Measurements from ENCODE around the gene ABI3BP.

DNA sequence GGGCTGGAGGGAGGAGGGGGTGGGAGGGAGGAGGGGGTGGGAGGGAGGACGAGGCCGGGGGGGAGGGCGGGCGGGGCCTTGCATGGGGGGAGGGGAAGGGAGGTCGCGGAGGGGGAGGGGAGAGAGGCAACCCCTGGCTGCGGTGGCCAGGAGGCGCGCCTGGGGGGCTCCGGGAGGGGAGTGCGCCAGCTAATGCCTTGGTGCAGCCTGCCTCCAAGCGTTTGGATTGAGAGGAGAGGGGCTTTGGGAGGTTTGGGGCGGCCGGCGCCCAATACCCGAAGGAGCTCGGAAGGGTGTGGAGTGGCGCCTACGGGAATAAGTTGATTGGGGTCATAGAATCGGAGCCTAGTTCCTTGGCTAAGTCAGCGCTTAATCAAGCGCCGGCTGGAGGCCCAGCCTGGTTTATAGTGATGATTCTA, 283.4 kb downstream of the ABI3BP start:
- TF ChIP-seq CTCF (IDR thresholded peaks at IDR 0.05; ENCODE audit: insufficient read depth, low read depth, low read length) (no peak), EZH2 (IDR thresholded peaks at IDR 0.05; ENCODE audit: insufficient read depth, low read length) (no peak)

Measured in astrocyte (in vitro differentiated cells and primary cell).